Uterus (tissue), 4 donors: ENCODE measurements around the gene ADARB2. TPM values are rescaled to one million over a fixed set of nuclear protein-coding genes. Genes with fewer than 3 reads are reported as not detected.
"Not testable (repeated sequence)": the region's sequence is repeated elsewhere in the genome, so short reads cannot be mapped to it uniquely, and the experiment has no call there.

Source experiments
- DNase-seq, 2 donors: peaks; one replicate each; pipeline ENCODE4 v3.0.0-alpha.2; 2019 to 2020
- H3K27ac ChIP-seq, 2 donors: fragments of 200-600 bp; sonication (generic); 1 replicate in 1 of 2; 2 replicates in 1 of 2; pipeline ENCODE4 v1.5.1; 2016 to 2018
- H3K27me3 ChIP-seq, 2 donors: fragments of 200-600 bp; sonication (generic); one replicate each; pipeline ENCODE4 v1.5.1; 2018 to 2019; ENCODE audit warnings: control low read depth in 1 of 2
- H3K36me3 ChIP-seq, 2 donors: fragments of 200-600 bp; sonication (generic); one replicate each; pipeline ENCODE4 v1.5.1; 2019; ENCODE audit warnings: control low read depth in 1 of 2
- H3K4me1 ChIP-seq, 2 donors: fragments of 200-600 bp; sonication (generic); one replicate each; pipeline ENCODE4 v1.5.1; 2018 to 2019; ENCODE audit warnings: control low read depth in 1 of 2
- H3K4me3 ChIP-seq, 2 donors: fragments of 200-600 bp; sonication (generic); 1 replicate in 1 of 2; 2 replicates in 1 of 2; pipeline ENCODE4 v1.5.1; 2018 to 2019; ENCODE audit warnings: mild to moderate bottlenecking in 1 of 2
- H3K9me3 ChIP-seq, 2 donors: fragments of 200-600 bp; sonication (generic); one replicate each; pipeline ENCODE4 v1.5.1; 2019; ENCODE audit warnings: control low read depth in 1 of 2
- CTCF ChIP-seq, 4 experiments: fragments of 200-600 bp in 2 of 4; fragments of 450-650 bp in 2 of 4; sonication (generic) in 2 of 4; IDR thresholded peaks; one replicate each; pipeline ENCODE4 v1.5.1; 2016 to 2019; ENCODE audit warnings: antibody characterized with exemption in 4 of 4, mild to moderate bottlenecking in 2 of 4, moderate library complexity in 1 of 4
- POLR2A ChIP-seq, 2 donors: fragments of 450-650 bp; IDR thresholded peaks; one replicate each; pipeline ENCODE4 v1.6.1; 2016; ENCODE audit warnings: antibody characterized with exemption in 2 of 2, mild to moderate bottlenecking in 1 of 2, moderate library complexity in 1 of 2
- intact Hi-C: fragments of 100-400 bp; cut with DNase I; formaldehyde crosslinking; loops from one replicate; pipeline ENCODE4 v1.15.1; 2023; ENCODE audit warnings: low total_unique reads
- total RNA-seq, 4 donors: library from RNA; depleted of rRNA in 3 of 4; stranded (reverse); fragments of >200 nt in 3 of 4; gene quantifications; one replicate each; pipeline versions ENCODE4 v1.1.0 to v1.2.4, GENCODE V29; 2014 to 2023
- donor health status: DM: yes; HTN: yes; CAD: no.

Gene ADARB2
- total RNA-seq, 4 donors from 2014 or later, result 0.76 to 2.6 (median 2.0) TPM; not detected in 1

- Histone ChIP-seq H3K36me3 (no peaks in the 10 kb centered on the region), H3K9me3 (no peaks in the 10 kb centered on the region), H3K27me3 (no peaks in the 10 kb centered on the region), H3K4me3 (no peak overlapping the region), H3K27ac (no peak overlapping the region), H3K4me1 (no peaks in the 10 kb centered on the region)
- intact Hi-C loops, result no loop called here
- no peak for TF ChIP-seq POLR2A (IDR thresholded peaks at IDR 0.05)
- no peak for TF ChIP-seq CTCF (IDR thresholded peaks at IDR 0.05)
- DNase-seq, result no peak
Observed at GRCh38 chr10:1432161-1432560, 305.2 kb downstream of the ADARB2 start.

GRCh38 chr10:1431229-1431628 lies 306.1 kb downstream of the ADARB2 start:
- Histone ChIP-seq H3K4me1 (no peaks in the 10 kb centered on the region), H3K4me3 (no peak overlapping the region), H3K36me3 (no peaks in the 10 kb centered on the region), H3K9me3 (no peaks in the 10 kb centered on the region), H3K27ac (no peak overlapping the region), H3K27me3 (no peaks in the 10 kb centered on the region)
- TF ChIP-seq CTCF (IDR thresholded peaks at IDR 0.05), result no peak
- no peak for TF ChIP-seq POLR2A (IDR thresholded peaks at IDR 0.05)
- intact Hi-C loops, result no loop called here
- no peak for DNase-seq

GRCh38 chr10:1427521-1428186 lies 309.7 kb downstream of the ADARB2 start:
- H3K9me3 ChIP-seq, H3K27me3 ChIP-seq, H3K4me1 ChIP-seq, H3K36me3 ChIP-seq, intact Hi-C loops, DNase-seq, H3K4me3 ChIP-seq, H3K27ac ChIP-seq: not testable (repeated sequence)

GRCh38 chr10:1426786-1427185 lies 310.5 kb downstream of the ADARB2 start:
- TF ChIP-seq POLR2A (IDR thresholded peaks at IDR 0.05) (no peak), CTCF (IDR thresholded peaks at IDR 0.05) (no peak)
- no peaks in the 10 kb centered on the region for H3K36me3 ChIP-seq
- no peak for DNase-seq
- intact Hi-C loops, result no loop called here
- H3K4me3 ChIP-seq, result no peak overlapping the region
- no peaks in the 10 kb centered on the region for H3K27me3 ChIP-seq
- H3K27ac ChIP-seq, result no peak overlapping the region
- H3K9me3 ChIP-seq, result no peaks in the 10 kb centered on the region
- no peaks in the 10 kb centered on the region for H3K4me1 ChIP-seq

GRCh38 chr10:1425879-1426278 lies 311.4 kb downstream of the ADARB2 start:
- Histone ChIP-seq H3K27ac (no peak overlapping the region), H3K4me1 (no peaks in the 10 kb centered on the region), H3K4me3 (no peak overlapping the region), H3K27me3 (no peaks in the 10 kb centered on the region), H3K36me3 (no peaks in the 10 kb centered on the region), H3K9me3 (no peaks in the 10 kb centered on the region)
- TF ChIP-seq CTCF (IDR thresholded peaks at IDR 0.05), result no peak
- no peak for TF ChIP-seq POLR2A (IDR thresholded peaks at IDR 0.05)
- intact Hi-C loops, result no loop called here
- no peak for DNase-seq

- H3K36me3 ChIP-seq, result no peaks in the 10 kb centered on the region
- no peaks in the 10 kb centered on the region for H3K9me3 ChIP-seq
- TF ChIP-seq POLR2A (IDR thresholded peaks at IDR 0.05) (no peak), CTCF (IDR thresholded peaks at IDR 0.05) (no peak)
- DNase-seq, result no peak
- no peaks in the 10 kb centered on the region for H3K4me1 ChIP-seq
- H3K4me3 ChIP-seq, result no peak overlapping the region
- H3K27ac ChIP-seq, result no peak overlapping the region
- peaks cover 0 to 6% of the 10 kb centered on the region in 2 donors for H3K27me3 ChIP-seq
- intact Hi-C loops, result no loop called here
Observed at GRCh38 chr10:1424648-1425047, 312.7 kb downstream of the ADARB2 start.
